ENCODE measurements around the gene SRGAP3. TPM values are rescaled to one million over a fixed set of nuclear protein-coding genes. Genes with fewer than 3 reads are reported as not detected.
"Not testable (repeated sequence)": the region's sequence is repeated elsewhere in the genome, so short reads cannot be mapped to it uniquely, and the experiment has no call there.

Gene SRGAP3
- total RNA-seq, 1 experiment from 2014 or later = 17.9 TPM

DNA sequence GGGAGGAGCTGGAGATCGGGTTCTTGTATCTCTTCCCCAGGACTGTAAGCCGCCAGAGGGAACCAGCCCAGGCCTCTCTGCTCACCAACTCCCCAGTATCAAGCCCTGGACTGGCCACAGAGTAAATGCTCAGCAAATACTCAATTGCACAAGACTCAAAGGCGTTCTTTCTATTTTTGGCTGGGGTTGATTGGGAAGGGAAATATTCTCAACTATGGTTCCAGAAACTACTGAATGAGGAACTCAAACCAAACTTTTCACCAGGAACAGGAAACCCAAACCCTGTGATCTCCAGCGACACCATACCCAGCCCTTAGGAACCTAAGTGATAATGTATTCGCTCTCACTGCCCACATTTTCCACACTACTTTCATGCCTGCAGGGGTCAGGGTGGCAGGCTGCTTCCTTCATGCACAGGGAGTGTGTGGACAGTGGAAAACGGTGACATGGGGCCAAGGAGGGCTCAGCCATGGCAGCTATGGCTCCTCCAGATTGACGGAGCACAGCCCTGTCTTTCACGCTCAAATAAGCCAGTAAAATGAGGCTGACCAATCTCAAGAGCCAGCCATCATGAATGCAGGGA is 161.5 kb downstream of the SRGAP3 start (continued):
- TF ChIP-seq, protein P1, sequence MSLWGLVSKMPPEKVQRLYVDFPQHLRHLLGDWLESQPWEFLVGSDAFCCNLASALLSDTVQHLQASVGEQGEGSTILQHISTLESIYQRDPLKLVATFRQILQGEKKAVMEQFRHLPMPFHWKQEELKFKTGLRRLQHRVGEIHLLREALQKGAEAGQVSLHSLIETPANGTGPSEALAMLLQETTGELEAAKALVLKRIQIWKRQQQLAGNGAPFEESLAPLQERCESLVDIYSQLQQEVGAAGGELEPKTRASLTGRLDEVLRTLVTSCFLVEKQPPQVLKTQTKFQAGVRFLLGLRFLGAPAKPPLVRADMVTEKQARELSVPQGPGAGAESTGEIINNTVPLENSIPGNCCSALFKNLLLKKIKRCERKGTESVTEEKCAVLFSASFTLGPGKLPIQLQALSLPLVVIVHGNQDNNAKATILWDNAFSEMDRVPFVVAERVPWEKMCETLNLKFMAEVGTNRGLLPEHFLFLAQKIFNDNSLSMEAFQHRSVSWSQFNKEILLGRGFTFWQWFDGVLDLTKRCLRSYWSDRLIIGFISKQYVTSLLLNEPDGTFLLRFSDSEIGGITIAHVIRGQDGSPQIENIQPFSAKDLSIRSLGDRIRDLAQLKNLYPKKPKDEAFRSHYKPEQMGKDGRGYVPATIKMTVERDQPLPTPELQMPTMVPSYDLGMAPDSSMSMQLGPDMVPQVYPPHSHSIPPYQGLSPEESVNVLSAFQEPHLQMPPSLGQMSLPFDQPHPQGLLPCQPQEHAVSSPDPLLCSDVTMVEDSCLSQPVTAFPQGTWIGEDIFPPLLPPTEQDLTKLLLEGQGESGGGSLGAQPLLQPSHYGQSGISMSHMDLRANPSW (CRISPR knock-in tag; conservative IDR thresholded peaks at IDR 0.05; ENCODE audit: low read depth) = no peak
- TF ChIP-seq GTF2I (CRISPR knock-in tag; conservative IDR thresholded peaks at IDR 0.05) (no peak), FOXJ3 (CRISPR knock-in tag; IDR thresholded peaks at IDR 0.05; ENCODE audit: borderline replicate concordance) (no peak), PRRX2 (CRISPR knock-in tag; IDR thresholded peaks at IDR 0.05) (no peak), JAZF1 (CRISPR knock-in tag; IDR thresholded peaks at IDR 0.05) (no peak)

DNA sequence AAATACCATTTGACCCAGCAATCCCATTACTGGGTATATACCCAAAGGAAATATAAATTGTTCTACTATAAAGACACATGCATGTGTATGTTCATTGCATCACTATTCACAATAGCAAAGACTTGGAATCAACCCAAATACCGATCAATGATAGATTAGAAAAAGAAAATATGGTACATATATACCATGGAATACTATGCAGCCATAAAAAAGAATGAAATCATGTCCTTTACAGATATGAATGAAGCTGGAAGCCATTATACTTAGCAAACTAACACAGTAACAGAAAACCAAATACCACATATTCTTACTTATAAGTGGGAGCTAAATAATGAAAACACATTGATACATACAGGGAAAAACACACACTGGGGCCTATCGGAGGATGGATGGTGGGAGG is 164.0 kb downstream of the SRGAP3 start:
- H3K4me1 Mint-ChIP-seq; DNase-seq (ENCODE audit: low spot score); H3K27ac Mint-ChIP-seq; ATAC-seq; CTCF ChIA-PET; H3K4me3 Mint-ChIP-seq; POLR2A ChIA-PET; H3K27me3 Mint-ChIP-seq (ENCODE audit: low read depth): not testable (repeated sequence)
- H3K9me3 Mint-ChIP-seq = peaks cover 33% of the 10 kb centered on the region
- peaks cover 11% of the 10 kb centered on the region for H3K36me3 Mint-ChIP-seq

DNA sequence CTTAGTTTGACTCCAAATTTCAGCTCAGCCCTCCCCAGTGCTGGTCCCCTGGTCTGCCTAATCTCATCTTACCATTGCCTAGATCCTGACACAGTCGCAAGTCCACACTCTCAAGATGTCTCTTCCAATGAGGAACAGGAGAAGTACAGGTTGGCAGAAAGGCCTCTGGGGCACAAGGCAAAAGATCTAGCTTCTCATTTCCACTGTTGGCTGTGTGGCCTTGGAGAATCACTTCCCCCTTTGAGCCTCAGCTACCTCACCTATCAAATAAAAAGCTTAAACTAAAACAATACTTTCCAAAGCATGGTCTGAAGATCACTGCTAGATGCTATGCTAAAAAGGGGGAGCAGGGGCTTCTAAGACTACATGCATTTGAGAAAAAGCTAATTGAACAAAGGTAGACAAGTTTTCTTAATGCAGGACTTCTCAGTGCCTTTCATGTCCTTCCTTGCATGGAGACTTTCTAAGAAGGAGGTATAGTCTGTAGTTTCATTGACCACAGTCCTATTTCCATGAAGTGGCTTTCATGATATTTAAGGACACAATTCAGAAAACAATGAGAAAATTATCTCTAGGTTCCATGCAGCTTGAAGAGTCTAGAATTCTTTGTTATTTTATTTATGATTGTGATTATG is 168.1 kb downstream of the SRGAP3 start:
- Mint-ChIP-seq H3K4me1 (peaks cover 31% of the 10 kb centered on the region), H3K27me3 (ENCODE audit: low read depth) (no peaks in the 10 kb centered on the region; the same call in 1 of the 2 replicates), H3K36me3 (peaks cover 18% of the 10 kb centered on the region), H3K27ac (no peak overlapping the region), H3K4me3 (no peak overlapping the region), H3K9me3 (peaks cover 42% of the 10 kb centered on the region)
- ATAC-seq (no peak), DNase-seq (ENCODE audit: low spot score) (no peak)
- ChIA-PET CTCF (interaction anchor here (1.0 kb wide), 1 partner anchor 221 kb away, joined by 3 read pairs; no protein-coding TSS in a partner anchor), POLR2A (no interaction called here)
- TF ChIP-seq HMGA2 (CRISPR knock-in tag; IDR thresholded peaks at IDR 0.05) (no peak), TEAD4 (CRISPR knock-in tag; IDR thresholded peaks at IDR 0.05) (no peak), GRHL2 (CRISPR knock-in tag; IDR thresholded peaks at IDR 0.05; ENCODE audit: insufficient replicate concordance, severe bottlenecking) (no peak), NR3C1 (CRISPR knock-in tag; conservative IDR thresholded peaks at IDR 0.05; ENCODE audit: low read depth) (no peak), HMGXB4 (CRISPR knock-in tag; IDR thresholded peaks at IDR 0.05) (no peak), RORB (CRISPR knock-in tag; IDR thresholded peaks at IDR 0.05) (no peak), SMAD3 (CRISPR knock-in tag; IDR thresholded peaks at IDR 0.05; ENCODE audit: borderline replicate concordance) (no peak), EMX1 (CRISPR knock-in tag; IDR thresholded peaks at IDR 0.05) (no peak), ETV6 (CRISPR knock-in tag; IDR thresholded peaks at IDR 0.05) (no peak), ZNF121 (CRISPR knock-in tag; IDR thresholded peaks at IDR 0.05) (no peak), E2F5 (CRISPR knock-in tag; IDR thresholded peaks at IDR 0.05) (no peak), CREM (CRISPR knock-in tag; IDR thresholded peaks at IDR 0.05) (no peak), CREB1 (CRISPR knock-in tag; IDR thresholded peaks at IDR 0.05) (no peak), NFATC4 (CRISPR knock-in tag; IDR thresholded peaks at IDR 0.05) (no peak), NFE2L1 (CRISPR knock-in tag; IDR thresholded peaks at IDR 0.05) (no peak)
- TF ChIP-seq, protein P2, sequence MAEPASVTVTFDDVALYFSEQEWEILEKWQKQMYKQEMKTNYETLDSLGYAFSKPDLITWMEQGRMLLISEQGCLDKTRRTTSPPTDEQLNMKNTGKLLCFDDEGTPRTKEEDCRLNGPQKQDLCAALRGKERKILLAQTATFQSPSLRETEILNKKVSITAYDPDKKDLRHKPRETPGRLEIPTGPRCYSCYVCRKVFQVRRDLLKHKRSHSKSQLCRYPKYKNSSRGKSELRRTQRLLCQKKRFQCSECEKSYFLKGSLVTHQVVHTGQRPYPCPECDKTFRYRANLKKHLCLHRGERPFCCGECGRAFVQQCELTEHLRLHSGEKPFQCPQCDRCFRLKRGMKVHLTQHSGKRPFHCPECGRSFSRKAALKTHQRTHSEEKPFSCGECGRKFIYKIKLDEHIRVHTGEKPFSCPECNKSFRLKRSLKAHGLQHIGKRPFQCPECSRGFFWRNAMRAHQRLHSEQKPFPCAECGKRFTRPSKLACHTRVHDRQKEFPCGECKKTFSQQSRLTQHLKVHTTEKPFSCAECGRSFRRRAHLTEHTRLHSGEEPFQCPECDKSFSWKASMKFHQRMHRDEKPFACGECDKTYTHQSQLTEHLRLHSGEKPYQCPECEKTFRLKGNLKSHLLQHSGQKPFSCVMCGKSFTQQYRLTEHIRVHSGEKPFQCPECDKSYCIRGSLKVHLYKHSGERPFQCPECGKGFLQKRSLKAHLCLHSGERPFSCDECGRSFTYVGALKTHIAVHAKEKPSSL (CRISPR knock-in tag; conservative IDR thresholded peaks at IDR 0.05) = no peak
- TF ChIP-seq, protein P3, sequence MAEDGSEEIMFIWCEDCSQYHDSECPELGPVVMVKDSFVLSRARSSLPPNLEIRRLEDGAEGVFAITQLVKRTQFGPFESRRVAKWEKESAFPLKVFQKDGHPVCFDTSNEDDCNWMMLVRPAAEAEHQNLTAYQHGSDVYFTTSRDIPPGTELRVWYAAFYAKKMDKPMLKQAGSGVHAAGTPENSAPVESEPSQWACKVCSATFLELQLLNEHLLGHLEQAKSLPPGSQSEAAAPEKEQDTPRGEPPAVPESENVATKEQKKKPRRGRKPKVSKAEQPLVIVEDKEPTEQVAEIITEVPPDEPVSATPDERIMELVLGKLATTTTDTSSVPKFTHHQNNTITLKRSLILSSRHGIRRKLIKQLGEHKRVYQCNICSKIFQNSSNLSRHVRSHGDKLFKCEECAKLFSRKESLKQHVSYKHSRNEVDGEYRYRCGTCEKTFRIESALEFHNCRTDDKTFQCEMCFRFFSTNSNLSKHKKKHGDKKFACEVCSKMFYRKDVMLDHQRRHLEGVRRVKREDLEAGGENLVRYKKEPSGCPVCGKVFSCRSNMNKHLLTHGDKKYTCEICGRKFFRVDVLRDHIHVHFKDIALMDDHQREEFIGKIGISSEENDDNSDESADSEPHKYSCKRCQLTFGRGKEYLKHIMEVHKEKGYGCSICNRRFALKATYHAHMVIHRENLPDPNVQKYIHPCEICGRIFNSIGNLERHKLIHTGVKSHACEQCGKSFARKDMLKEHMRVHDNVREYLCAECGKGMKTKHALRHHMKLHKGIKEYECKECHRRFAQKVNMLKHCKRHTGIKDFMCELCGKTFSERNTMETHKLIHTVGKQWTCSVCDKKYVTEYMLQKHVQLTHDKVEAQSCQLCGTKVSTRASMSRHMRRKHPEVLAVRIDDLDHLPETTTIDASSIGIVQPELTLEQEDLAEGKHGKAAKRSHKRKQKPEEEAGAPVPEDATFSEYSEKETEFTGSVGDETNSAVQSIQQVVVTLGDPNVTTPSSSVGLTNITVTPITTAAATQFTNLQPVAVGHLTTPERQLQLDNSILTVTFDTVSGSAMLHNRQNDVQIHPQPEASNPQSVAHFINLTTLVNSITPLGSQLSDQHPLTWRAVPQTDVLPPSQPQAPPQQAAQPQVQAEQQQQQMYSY (CRISPR knock-in tag; IDR thresholded peaks at IDR 0.05) = no peak

Measured in WTC11 (cell line).